HG02885 (cell line): ENCODE data around the gene RARG.
"Not testable (repeated sequence)": the region's sequence is repeated elsewhere in the genome, so short reads cannot be mapped to it uniquely, and the experiment has no call there.

Experiments used
- ATAC-seq: cut with Tn5 transposase; IDR thresholded peaks from one replicate; pipeline ENCODE4 v1.9.1; 2021; ENCODE audit warnings: mild to moderate bottlenecking; ENCODE audit not compliant: unreplicated experiment, poor library complexity

RARG gene

DNA sequence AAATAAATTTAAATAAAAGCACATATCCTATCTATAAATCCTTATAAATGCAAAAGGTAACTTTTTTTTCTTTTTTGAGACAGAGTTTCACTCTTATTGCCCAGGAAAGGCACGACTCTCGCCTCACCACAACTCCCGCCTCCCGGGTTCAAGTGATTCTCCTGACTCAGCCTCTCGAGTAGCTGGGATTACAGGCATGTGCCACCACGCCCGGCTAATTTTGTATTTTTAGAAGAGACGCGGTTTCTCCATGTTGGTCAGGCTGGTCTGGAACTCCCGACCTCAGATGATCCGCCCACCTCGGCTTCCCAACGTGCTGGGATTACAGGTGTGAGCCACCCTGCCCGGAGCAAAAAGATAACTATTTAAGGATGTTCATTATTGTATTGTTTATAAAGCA lies 53.2 kb downstream of the RARG start:
- ATAC-seq = not testable (repeated sequence)

GRCh38 chr12:53177447-53177846 lies 54.6 kb downstream of the RARG start:
- not testable (repeated sequence) for ATAC-seq

- no peak for ATAC-seq
Measured at GRCh38 chr12:53176750-53177149, 55.3 kb downstream of the RARG start.

- no peak for ATAC-seq
Measured at GRCh38 chr12:53174881-53175491, 57.0 kb downstream of the RARG start.

DNA sequence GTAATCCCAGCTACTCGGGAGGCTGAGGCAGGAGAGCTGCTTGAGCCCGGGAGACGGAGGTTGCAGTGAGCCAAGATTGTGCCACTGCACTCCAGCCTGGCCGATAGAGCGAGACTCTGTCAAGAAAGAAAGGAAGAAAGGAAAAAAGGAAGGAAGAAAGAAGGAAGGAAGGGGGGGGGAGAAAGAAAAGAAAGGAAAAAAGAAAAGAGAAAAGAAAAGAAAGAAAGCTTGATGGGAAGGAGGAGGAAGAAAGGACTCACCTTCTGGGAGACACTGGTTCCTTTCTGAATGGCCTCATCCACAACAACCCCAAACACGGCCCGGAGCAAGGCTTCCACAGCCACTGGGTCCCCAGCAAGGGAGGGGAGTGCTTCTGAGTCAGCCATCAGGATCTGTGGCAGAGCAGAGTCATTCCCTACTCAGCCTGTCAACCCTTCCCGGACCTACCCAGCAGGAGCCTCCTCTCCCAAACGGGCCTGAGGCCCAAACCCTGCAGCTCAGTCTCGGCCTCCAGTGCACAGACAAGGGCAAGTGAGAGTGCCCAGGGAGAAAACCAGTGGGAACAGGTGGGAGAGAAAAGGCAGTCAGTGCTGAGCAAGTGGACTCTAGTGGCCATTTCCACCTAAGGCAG lies 58.8 kb downstream of the RARG start:
- no peak for ATAC-seq

DNA sequence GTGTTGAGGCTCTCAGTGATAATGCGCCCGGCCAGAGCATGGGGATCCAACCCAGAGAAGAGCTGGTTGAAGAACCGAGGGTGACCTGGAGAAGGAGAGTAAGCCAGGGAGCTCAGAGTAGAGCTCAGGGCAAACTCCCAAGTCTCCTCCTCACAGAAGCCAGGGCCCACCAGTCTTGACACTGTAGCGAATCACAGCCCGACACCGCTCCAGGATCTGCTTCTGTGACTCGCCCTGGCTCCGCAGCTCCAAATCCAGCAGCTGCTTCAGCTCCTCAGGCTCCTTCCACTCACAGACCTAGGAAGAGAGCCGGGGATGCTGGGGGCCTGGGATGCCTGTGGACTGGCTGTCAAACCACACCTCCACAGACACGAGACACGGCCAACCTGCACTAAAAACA lies 59.7 kb downstream of the RARG start:
- no peak for ATAC-seq

- no peak for ATAC-seq
Measured at GRCh38 chr12:53171725-53172329, 60.2 kb downstream of the RARG start.

DNA sequence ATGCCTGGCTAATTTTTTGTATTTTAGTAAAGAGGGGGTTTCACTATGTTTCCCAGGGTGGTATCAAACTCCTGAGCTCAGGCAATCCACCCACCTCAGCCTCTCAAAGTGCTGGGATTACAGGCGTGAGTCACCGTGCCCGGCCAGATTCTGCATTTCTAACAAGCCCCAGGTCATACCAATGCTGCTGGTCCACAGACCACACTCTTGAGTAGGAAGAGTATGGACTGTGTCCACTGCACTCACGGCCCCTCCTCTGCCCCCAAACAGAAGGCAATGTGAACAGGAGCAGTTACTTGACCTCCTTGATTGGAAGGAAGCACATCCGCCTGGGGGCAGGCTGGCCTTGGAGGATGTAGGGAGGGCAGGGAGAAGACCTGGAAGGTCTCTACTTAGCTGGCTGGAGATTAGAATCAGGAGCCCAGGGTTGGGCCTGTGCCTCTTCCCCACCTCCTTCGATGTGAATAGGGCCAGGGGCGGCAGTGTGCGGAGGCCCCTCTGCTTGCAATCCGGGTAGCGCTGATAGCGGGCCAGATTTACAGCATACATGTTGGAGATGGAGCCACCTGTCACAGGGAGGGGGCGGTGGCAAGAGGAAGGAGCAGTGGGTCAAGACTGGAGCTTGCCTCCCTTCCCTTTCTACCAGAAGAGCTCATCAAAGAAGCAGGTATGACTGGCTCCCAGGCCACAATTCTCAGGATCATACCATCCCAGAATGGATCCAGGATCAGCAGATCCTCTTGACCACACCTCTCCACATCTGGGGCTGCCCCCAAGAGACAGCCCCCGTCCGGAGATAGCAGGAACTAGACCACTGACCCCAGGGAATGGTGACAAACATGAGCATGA lies 60.9 kb downstream of the RARG start:
- ATAC-seq = no peak

DNA sequence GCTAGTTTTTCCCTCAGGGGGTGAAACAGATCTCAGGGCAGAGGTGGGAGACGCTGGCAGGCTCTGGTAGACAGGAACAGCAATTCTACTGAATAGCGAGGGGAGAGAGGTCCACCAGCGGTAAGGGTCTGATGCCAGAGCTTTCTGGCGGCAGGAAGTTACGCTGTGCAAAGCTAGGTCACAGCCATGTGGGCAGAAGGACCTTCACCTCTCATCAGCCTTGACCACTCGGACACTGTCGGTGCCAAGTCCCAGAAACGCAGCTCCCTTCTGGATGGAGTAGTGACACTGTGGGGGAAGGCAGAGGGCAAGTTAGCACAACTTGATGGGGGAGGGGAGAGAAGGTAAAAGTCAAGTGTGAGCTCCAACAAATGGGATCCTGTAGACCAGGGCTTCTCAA lies 61.8 kb downstream of the RARG start:
- no peak for ATAC-seq

- no peak for ATAC-seq
Measured at GRCh38 chr12:53169644-53170043, 62.4 kb downstream of the RARG start.

DNA sequence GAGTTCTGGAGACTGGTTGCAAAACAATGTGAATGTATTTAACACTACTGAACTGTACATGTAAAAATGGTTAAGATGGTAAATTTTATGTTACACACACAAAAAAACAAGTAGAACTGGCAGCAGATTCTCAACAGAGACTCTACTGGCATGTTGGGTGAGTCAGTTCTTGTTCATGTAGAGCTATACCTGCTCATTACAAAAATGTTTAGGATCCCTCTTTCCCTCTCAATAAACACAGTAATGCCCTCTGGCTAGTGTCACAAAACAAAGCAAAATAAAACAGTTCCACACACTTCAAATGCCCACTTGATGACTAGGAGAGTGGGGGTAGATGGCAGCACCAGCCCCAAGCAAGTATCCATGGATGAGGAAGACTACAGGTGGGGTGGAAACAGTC lies 65.2 kb downstream of the RARG start:
- no peak for ATAC-seq

- not testable (repeated sequence) for ATAC-seq
Measured at GRCh38 chr12:53163008-53163407, 69.0 kb downstream of the RARG start.

GRCh38 chr12:53161119-53161911 lies 70.7 kb downstream of the RARG start:
- ATAC-seq = no peak

DNA sequence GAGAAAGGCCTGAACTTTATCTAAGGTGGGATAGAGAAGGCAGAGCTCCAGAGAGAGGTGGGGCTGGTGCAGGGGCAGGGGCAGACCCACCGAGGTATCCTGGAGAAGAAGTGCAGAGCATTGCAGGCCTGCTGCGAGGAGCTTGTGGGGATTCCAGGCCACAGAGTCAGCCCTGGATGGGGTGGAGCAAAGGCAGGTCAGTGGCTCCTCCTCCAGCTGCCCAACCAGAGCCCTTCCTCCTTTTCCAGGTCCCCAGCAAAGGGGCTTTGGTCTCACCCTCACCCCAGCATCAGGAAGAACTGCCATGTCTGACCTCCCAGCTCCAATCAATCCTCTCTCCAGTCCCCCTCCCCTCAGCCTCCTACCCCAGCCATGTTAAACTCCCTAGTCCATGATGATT lies 71.3 kb downstream of the RARG start:
- ATAC-seq = no peak
